C4-2B (cell line): Measurements from ENCODE around the gene TEDC1.

ENCODE experiments used
- CTCF ChIP-seq: fragments of 450-650 bp; conservative IDR thresholded peaks from 2 replicates; pipeline ENCODE4 v1.5.1; 2017; ENCODE audit warnings: mild to moderate bottlenecking
- ZFX ChIP-seq: fragments of 450-650 bp; IDR thresholded peaks from 2 replicates; pipeline ENCODE4 v1.6.1; 2017

GRCh38 chr14:105464501-105464900 lies 26.5 kb upstream of the TEDC1 start:
- TF ChIP-seq CTCF (no peak), ZFX (no peak)
